GM15510 (cell line): ENCODE results near the gene SMAD6.

Experiments used
- POLR2A ChIP-seq: IDR thresholded peaks from 3 replicates; pipeline ENCODE4 v1.6.1; 2011; ENCODE audit warnings: borderline replicate concordance; ENCODE audit not compliant: insufficient read length; ENCODE audit errors: extremely low read depth

The SMAD6 gene

DNA sequence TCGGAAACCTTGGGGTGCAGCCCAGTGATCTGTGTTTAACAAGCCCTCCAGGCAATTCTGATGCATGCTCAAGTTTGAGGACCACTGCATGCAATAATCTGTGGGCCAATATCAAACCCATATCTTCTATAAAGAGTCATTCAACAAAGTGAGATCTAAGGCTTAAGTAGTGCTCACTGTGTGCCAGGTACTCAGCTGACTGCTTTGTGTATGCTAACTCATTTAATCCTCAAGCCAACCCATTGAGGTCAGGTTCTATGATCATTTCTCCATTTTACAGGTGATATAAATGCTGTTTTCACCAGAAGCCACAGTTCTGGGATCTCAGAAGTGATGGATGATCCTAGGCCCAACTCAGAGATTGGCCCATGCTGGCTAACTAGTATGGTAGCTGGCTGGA lies 101.7 kb downstream of the SMAD6 start:
- no peak for TF ChIP-seq POLR2A

DNA sequence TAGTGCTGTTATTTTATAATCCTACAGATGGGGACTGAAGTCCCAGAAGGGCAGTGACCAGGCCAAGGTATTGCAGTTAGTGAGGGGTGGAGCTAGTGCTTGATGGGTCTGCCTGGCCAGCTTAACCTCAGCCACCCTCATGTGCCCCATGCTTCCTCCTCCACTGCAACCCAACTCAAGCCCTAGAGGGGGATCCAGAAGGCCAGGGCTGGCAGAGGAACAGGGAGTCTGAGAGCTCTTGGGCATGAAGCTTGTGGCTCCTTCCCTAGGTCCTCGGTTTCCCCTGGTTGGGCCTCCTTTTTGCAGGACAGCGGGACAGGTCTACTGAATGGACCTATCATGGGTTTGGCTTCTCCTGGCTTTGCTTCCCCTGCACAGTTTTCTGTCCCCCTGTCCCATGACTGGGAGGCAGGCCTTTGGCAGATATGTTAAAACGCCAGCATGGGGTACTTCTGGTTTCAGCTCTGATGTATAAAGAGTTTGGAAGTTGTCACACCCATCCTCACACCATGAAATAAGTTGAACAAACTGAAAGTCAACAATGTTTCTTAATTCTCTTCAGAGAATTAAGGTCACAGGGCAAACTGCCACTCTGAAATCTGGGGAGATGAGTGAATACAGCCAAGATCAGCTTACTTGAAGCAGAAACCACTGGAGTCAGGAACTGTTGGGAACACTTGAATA lies 103.3 kb downstream of the SMAD6 start:
- no peak for TF ChIP-seq POLR2A

DNA sequence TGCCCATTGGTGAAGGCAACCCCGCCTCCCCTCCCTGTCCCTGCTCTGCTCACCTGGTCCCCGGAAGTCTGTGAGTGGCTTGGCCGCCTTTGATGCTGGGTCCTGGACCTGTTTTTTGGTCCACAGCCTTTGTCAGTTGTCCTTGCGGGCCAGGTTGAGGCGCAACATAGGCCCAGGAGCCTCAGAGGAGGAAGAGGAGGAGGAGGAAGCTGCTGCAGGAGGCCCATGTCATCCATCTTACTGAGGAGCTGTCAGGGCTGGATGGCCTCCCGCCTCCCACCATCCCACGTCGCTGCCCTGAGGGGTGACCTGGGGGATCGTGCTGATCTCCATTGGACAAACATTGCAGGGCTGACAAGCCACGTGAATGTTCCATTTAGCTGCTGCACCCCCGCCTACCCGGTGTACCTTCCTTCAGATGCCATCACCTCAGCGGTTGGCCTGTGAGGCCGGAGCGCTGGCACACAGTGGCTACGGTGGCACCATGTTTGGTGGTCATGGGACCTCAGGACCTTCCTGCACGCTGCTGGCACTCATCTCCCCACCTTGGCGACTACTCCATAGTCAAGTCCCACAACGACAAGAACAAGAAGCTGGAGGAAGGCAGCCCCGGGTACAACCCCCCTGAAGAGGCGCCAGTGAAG lies 106.3 kb downstream of the SMAD6 start:
- no peak for TF ChIP-seq POLR2A

DNA sequence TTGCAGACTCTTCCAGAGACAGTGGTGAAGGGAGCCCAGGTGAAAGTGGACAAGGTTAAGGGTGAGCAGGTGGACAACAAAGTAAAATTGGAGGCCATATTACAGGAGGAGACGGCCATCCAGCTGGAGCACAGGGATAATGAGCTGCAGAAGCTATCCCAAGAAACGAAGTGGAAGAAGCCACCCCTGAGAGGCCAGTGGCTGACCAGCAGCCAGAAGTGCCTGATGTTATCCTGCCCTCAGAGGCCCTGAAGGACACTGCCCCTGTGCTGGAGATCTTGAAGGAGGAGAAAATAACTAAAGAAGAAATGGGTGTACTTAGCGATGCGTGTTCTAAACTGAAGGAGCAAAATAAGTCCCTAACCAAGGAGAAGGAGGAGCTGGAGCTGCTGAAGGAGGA lies 107.6 kb downstream of the SMAD6 start:
- TF ChIP-seq POLR2A = no peak

DNA sequence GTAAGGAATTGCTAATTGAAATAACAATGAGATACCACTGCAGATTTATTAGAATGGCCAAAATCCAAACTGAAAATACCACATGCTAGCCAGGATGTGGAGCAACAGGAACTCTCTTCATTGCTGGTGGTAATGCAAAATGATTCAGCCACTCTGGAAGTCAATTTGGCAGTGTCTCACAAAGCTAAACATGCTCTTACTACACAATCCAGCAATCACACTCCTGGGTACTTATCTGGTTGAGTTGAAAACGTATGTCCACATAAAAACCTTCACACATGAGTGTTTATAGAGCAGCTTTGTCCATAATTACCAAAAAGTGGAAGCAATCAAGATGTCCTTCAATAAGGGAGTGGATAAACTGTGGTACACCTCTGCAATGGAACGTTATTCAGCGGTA lies 113.3 kb downstream of the SMAD6 start:
- no peak for TF ChIP-seq POLR2A

DNA sequence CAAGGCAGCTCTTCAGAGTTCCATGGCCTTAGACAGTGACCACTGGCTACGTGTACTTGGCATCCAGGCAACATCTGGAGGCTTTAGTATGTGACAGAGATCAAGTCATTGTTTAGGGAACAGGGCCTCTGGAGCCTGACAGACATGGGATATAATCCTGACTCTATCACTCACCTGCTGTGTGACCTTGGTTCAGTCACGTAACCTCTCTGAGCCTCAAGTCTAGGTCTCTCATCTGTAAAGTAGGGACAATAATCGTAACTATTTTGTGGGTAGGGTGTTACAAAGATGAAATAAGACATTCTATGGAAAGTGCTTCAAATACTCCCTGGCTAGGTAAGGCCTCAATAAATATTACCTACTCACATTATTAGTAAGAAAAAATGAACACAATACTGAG lies 114.2 kb downstream of the SMAD6 start:
- TF ChIP-seq POLR2A = no peak

DNA sequence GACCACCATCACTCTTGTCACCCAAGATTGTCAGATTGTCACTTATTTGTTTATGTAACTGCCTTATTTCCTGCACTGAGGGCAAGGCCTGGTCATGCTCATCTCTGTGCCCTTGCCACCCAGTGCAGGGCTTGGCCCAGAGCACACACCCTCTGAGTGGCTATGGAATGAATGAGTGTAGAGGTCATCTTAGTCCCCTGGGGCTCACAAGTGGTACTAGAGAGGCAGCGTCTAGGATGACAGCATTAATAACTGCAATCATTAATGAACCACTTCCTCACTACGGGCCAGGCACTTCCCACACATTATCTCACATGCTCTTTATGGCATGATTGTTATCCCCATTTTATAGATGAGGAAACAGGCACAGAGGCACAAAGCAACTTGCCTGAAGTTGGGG lies 117.0 kb downstream of the SMAD6 start:
- TF ChIP-seq POLR2A = no peak

DNA sequence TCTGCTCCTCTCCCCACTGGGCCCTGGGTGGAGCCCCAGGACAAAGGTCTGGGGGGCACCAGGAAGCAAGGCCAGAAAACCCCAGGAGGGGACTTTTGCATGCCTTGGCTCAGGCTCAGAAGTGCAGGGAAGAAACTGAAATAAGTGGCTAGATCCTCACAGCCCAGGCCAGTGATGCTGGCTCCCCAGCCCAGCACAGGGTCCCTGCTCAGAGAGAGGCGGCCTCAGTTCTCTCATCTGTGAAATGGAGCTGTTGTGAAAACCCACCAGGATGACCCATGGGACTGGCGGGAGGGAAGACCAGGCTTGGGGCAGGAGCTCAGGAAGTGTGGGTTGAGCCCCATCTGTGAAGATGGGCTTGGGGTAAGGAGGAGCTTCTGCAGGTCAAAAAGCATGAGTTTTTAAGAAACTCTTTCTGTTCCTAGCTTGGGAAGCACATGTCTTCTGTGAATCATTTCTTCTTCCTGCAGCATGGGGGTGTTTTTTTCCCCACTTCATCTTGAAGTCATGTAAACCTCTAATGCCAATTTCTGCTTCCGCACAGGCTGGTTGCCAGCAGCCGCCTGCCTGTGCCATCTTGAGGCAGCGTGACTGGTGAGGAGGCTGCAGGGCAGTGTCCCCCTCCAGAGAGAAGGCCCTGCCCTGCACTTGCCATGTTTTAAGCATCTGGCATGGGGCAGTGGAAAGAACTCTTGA lies 118.6 kb downstream of the SMAD6 start:
- no peak for TF ChIP-seq POLR2A

DNA sequence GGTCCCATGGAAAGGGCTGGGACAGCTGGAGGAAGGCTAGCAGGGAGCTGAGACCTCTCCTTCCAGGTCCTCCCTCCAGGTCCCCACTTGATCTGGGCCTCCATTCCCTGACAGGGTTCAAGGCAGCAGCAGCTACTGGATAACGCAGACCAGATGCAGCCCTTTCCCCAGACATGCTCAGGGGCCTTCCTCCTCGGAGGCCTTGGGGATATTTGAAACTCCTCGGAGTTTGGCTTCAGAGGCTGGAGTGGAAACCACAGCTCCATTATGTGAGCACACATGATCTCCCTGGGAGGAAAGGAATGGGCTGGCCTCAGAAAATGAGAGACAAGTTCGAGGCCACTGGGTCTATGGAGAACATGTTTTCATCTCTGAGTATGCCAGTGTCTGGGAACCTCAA lies 119.3 kb downstream of the SMAD6 start:
- no peak for TF ChIP-seq POLR2A

DNA sequence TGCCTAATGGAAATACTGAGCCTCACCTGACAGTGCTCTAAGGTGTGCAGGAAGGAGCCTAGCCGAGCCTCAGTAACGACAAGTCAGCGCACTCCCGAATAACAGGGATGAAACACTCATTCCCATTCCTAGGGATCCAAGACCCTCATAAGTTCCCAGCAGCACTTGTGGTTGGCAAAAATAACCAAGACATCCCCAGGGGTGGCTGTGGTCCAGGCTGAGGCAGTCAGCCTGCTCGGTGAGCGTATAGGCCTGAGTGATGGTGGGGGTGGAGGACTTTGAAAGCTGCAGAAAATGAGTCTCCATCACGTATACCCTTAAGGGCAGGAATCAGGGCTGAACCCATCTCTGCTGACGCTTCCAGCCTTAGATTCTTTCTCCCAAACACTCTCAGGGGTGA lies 120.1 kb downstream of the SMAD6 start:
- TF ChIP-seq POLR2A = no peak

DNA sequence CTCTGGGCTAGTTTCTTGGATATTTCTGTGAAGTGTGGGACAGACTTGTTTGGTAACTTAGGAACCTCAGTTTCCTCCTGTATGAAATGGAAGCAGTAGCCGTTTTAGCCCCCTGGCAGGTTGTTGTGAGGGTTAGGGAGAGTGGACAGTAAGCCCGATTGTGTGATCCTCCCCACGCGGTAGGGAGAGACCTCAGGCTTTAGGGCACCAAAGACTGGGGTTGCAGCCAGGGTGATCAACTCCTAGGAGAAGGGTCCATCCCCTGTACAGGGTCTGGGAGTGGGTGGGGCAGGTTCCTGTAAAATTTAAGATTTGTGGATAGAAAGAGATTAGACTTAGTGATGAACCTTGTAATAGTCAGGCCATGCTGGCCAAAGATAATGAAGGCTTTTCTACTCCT lies 120.5 kb downstream of the SMAD6 start:
- no peak for TF ChIP-seq POLR2A

DNA sequence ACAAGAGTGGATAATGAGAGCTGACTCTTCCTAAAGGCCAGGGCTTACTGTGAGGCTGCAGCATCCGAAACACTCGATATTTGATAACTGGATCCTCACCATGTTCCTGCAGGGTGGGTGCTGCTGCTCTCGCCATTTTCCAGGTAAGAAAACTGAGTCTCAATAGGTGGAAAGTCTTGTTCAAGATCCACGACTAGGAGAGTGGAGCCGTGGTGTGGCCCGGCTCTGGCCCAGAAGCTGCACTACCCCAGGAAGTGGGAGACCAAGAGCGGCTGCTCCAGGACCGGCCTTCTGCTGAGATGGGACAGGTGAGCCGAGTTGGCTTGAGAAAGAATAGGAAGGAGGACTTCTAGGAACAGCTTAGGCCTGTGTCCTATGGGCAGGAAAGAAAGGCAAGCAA lies 121.6 kb downstream of the SMAD6 start:
- TF ChIP-seq POLR2A = no peak

DNA sequence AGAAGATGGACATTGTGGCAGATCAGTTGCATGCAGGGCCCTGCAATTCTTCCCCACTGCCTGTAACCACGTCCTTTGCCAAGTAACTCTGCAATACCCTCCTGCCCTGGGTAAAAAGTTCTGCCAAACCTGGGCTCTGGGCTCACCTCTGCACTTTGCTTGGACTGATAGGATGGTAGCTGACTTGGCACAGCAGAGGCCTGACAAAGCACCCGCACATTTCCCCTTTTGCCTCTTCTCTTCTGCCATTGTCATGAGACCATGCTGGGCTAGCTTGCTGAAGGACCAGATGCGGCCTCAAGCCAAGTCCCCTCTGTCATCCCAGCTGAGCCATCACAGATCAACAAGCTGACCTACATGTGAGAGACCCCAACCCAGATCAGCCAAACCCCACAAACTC lies 122.4 kb downstream of the SMAD6 start:
- TF ChIP-seq POLR2A = no peak

DNA sequence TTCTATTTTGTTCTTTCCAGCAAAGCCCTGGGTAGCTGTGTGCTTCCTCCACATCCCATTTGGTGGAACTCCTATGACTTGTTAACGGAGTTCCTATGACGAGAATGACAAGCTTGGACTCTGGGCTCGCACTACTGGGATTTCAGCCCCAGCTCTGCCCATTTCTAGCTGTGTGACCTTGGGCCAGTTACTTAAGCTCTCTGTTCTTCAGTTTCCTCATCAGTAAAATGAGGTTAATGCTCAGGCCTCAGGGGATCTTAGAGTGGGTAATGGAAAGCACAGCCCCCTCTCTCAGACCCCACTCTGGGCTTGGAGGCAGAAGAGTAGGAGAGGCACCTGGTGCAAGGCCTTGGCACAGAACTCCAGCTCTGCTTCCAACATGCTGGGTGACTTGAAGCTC lies 123.1 kb downstream of the SMAD6 start:
- TF ChIP-seq POLR2A = no peak

DNA sequence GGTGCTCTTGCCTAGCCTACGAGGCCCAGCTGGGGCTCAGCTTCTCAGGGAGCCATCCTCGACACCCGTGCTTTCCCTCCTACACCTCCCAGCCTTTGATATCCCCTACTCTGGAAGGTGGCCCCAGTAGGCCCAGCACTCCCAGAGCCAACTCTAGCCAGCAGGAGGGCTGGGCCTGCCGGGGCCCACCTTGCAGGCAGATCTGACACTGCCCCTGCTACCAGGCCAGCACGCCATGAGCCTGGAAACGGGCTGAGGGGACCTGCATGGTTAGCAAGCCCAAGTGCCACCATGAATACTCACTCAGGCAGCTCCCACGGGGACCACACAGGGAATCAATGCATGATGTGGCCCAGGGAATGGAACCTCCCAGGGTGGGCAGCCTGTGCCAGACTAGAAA lies 123.7 kb downstream of the SMAD6 start:
- no peak for TF ChIP-seq POLR2A

DNA sequence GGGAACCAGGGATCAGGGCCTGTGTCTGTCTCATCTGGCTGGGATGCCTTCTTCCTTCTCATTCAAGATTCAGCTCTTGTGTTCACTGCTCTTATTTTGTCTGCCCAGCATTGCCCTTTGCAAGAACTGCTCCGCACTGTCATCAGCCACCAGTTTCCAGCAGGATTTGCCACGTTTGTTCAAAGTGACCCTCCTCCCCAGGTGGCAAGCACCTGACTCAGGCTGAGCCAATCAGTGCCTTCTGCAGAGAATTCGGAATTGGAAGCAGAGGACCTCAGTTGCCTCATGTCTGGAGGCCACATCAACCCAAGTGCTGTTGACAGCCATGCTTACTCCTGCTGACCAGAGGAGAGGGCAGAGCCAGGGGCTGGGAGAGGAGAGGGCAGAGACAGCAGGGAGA lies 124.5 kb downstream of the SMAD6 start:
- TF ChIP-seq POLR2A = no peak
